Tibial nerve (tissue), 3 donors: ENCODE data around the gene NMD3.

Experiments used
- CTCF ChIP-seq, 5 experiments: fragments of 200-600 bp in 3 of 5; fragments of 450-650 bp in 2 of 5; sonication (generic) in 3 of 5; IDR thresholded peaks; one replicate each; pipeline ENCODE4 v1.5.1; 2016 to 2019; ENCODE audit warnings: antibody characterized with exemption in 5 of 5, mild to moderate bottlenecking in 3 of 5, moderate library complexity in 2 of 5
- POLR2A ChIP-seq, 2 donors: fragments of 450-650 bp; IDR thresholded peaks; one replicate each; pipeline ENCODE4 v1.6.1; 2017; ENCODE audit warnings: antibody characterized with exemption in 2 of 2, mild to moderate bottlenecking in 2 of 2, moderate library complexity in 2 of 2

- TF ChIP-seq CTCF (IDR thresholded peaks at IDR 0.05) (no peak), POLR2A (IDR thresholded peaks at IDR 0.05) (no peak)
Observed at GRCh38 chr3:161212171-161212771, 8.8 kb upstream of the NMD3 start.
